Transverse colon (tissue), 4 donors: ENCODE measurements around the gene TBX18. TPM values are rescaled to one million over a fixed set of nuclear protein-coding genes. Genes with fewer than 3 reads are reported as not detected.

Experiments used
- DNase-seq: peaks from one replicate; pipeline ENCODE4 v3.0.0-alpha.2; 2019
- H3K27ac ChIP-seq, 4 donors: fragments of 200-600 bp; sonication (generic); 2 replicates each; pipeline ENCODE4 v1.5.1; 2016 to 2018; ENCODE audit warnings: inconsistent platforms in 4 of 4
- H3K27me3 ChIP-seq: fragments of 200-600 bp; sonication (generic); 2 replicates; pipeline ENCODE4 v1.5.1; 2017; ENCODE audit warnings: inconsistent platforms
- H3K36me3 ChIP-seq, 4 donors: fragments of 200-600 bp; sonication (generic); 2 replicates each; pipeline ENCODE4 v1.5.1; 2017 to 2019; ENCODE audit warnings: inconsistent platforms in 4 of 4
- H3K4me1 ChIP-seq, 4 donors: fragments of 200-600 bp; sonication (generic); 2 replicates each; pipeline ENCODE4 v1.5.1; 2017 to 2020; ENCODE audit warnings: inconsistent platforms in 4 of 4
- H3K4me3 ChIP-seq, 4 donors: fragments of 200-600 bp; sonication (generic); 1 replicate in 1 of 4; 2 replicates in 3 of 4; pipeline versions ENCODE4 v1.5.1 to v1.6.1; 2017 to 2019; ENCODE audit warnings: inconsistent platforms in 4 of 4
- H3K9me3 ChIP-seq, 2 donors: fragments of 200-600 bp; sonication (generic); 2 replicates each; pipeline ENCODE4 v1.5.1; 2017 to 2019; ENCODE audit warnings: inconsistent platforms in 2 of 2
- EP300 ChIP-seq: sonication (generic); formaldehyde crosslinking; IDR thresholded peaks from one replicate; pipeline ENCODE4 v1.6.1; 2017; ENCODE audit warnings: antibody characterized with exemption, low read depth
- POLR2A ChIP-seq: fragments of 450-650 bp; IDR thresholded peaks from one replicate; pipeline ENCODE4 v1.6.1; 2016; ENCODE audit warnings: antibody characterized with exemption, mild to moderate bottlenecking, moderate library complexity
- POLR2AphosphoS5 ChIP-seq, 3 donors: sonication (generic); formaldehyde crosslinking; IDR thresholded peaks; one replicate each; pipeline ENCODE4 v1.6.1; 2016; ENCODE audit warnings: antibody characterized with exemption in 3 of 3
- WGBS, 2 donors: methylation state at CpG; one replicate each; pipeline ENCODE4 v1.1.5; 2018; ENCODE audit warnings: low coverage in 1 of 2; 5-methylcytosine and 5-hydroxymethylcytosine counted together
- in situ Hi-C, 4 donors: fragments of 200-750 bp; cut with MboI; loops; one replicate each; pipeline versions ENCODE4 v1.15.0 to v1.15.1; 2017; ENCODE audit warnings: low sequenced_read_pairs in 3 of 4, low pct_ligation_motif_present in 1 of 4, low pct_unique_long_range_greater_than_20kb in 1 of 4
- intact Hi-C: fragments of 100-400 bp; cut with DNase I; formaldehyde crosslinking; loops from one replicate; pipeline ENCODE4 v1.15.1; 2023; ENCODE audit warnings: low total_unique reads
- small RNA-seq, 4 donors: library from RNA; depleted of rRNA; stranded (forward); fragments of <200 nt; gene quantifications; one replicate each; pipeline ENCODE3, GENCODE V24; 2016
- total RNA-seq, 4 donors: library from RNA; depleted of rRNA; stranded (reverse); fragments of >200 nt; gene quantifications; one replicate each; pipeline ENCODE4 v1.1.0, GENCODE V29; 2016
- TF ChIP-seq, protein P1 (sequence below), 5 experiments: fragments of 200-600 bp in 3 of 5; fragments of 450-650 bp in 2 of 5; sonication (generic) in 3 of 5; IDR thresholded peaks; 1 replicate in 2 of 5; 2 replicates in 3 of 5; pipeline ENCODE4 v1.5.1; 2016 to 2017; ENCODE audit warnings: antibody characterized with exemption in 5 of 5, inconsistent platforms in 3 of 5, mild to moderate bottlenecking in 2 of 5, moderate library complexity in 1 of 5

The TBX18 gene
- total RNA-seq, 4 donors from 2014 or later, result 0.14 to 3.2 (median 1.9) TPM

DNA sequence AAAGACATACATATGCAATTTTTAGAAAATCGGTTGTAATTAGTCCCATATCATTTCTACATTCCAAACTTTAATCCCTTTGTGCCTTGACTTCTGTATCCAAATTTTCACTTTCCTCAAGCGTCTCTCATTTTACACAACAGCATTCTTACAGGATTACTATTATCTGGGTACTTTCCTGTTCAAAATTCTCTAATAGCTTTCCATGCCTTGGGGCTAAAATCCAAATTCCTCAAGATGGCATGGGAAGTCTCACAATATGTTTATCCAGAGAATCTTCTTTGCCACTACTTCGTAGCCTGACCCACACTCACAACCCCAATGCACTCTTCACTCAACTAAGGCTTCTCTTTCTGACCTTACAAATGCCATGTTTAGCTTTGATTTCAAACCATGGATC is 125.0 kb downstream of the TBX18 start:
- Histone ChIP-seq H3K27me3 (no peaks in the 10 kb centered on the region), H3K36me3 (no peaks in the 10 kb centered on the region), H3K4me3 (no peak overlapping the region), H3K9me3 (no peaks in the 10 kb centered on the region), H3K4me1 (no peaks in the 10 kb centered on the region), H3K27ac (no peak overlapping the region)
- WGBS, 2 donors, result 61 to 76% methylated on average over 3 of the region's 3 CpGs
- intact Hi-C loops, result no loop called here
- DNase-seq, result no peak
- in situ Hi-C loops, result no loop called here
- TF ChIP-seq POLR2A, result no peak
- no peak for TF ChIP-seq POLR2AphosphoS5 (IDR thresholded peaks at IDR 0.05)

DNA sequence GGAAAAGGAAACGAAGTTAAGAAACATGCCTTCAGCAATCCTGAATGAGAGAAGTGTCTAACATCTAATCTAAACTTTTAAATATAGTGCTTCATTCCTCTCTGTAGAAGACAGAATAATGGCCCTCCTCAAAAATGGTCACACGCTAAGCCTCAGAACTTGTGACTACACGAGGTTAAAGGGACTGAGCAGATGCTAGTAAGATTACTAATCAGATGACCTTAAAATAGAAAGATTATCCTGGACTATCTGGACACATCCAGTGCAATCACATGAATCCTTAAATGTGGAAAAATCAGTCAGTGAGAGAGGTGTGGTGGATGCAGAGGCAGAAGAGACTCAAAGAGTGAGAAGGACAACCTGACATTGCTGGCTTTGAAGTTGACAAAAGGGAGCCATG is 126.1 kb downstream of the TBX18 start:
- no peak for DNase-seq
- 51 to 64% methylated on average over 3 of the region's 3 CpGs for WGBS, 2 donors
- in situ Hi-C loops, result no loop called here
- Histone ChIP-seq H3K4me1 (no peaks in the 10 kb centered on the region), H3K36me3 (no peaks in the 10 kb centered on the region), H3K9me3 (no peaks in the 10 kb centered on the region), H3K27ac (no peak overlapping the region), H3K4me3 (no peak overlapping the region), H3K27me3 (no peaks in the 10 kb centered on the region)
- TF ChIP-seq POLR2A (no peak), POLR2AphosphoS5 (IDR thresholded peaks at IDR 0.05) (no peak), EP300 (no peak)
- TF ChIP-seq, protein P1, sequence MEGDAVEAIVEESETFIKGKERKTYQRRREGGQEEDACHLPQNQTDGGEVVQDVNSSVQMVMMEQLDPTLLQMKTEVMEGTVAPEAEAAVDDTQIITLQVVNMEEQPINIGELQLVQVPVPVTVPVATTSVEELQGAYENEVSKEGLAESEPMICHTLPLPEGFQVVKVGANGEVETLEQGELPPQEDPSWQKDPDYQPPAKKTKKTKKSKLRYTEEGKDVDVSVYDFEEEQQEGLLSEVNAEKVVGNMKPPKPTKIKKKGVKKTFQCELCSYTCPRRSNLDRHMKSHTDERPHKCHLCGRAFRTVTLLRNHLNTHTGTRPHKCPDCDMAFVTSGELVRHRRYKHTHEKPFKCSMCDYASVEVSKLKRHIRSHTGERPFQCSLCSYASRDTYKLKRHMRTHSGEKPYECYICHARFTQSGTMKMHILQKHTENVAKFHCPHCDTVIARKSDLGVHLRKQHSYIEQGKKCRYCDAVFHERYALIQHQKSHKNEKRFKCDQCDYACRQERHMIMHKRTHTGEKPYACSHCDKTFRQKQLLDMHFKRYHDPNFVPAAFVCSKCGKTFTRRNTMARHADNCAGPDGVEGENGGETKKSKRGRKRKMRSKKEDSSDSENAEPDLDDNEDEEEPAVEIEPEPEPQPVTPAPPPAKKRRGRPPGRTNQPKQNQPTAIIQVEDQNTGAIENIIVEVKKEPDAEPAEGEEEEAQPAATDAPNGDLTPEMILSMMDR (IDR thresholded peaks at IDR 0.05), result no peak
- intact Hi-C loops, result no loop called here

Small RNA genes within 50 kb of the gene (small RNA-seq; reads per million reads assigned to genes)
- gene AL590143.1, result 0 reads per million in 4 donors
